IPS-20b (cell line): ENCODE data around the gene FCHO2.

Experiments
- H3K27ac ChIP-seq: one replicate; pipeline ENCODE4 v1.5.1; 2013; ENCODE audit warnings: low read length
- H3K27me3 ChIP-seq: 2 replicates; pipeline ENCODE4 v1.6.1; 2013; ENCODE audit warnings: mild to moderate bottlenecking, low read length, inconsistent platforms; ENCODE audit not compliant: insufficient read depth
- H3K36me3 ChIP-seq: 2 replicates; pipeline ENCODE4 v1.6.1; 2013; ENCODE audit warnings: low read depth, mild to moderate bottlenecking, inconsistent platforms, low read length, moderate library complexity; ENCODE audit not compliant: insufficient read depth
- H3K4me1 ChIP-seq: 2 replicates; pipeline ENCODE4 v1.6.1; 2013; ENCODE audit warnings: mild to moderate bottlenecking, control low read depth, inconsistent platforms, low read length, moderate library complexity; ENCODE audit not compliant: insufficient read depth
- H3K4me3 ChIP-seq: 2 replicates; pipeline ENCODE4 v1.5.1; 2013; ENCODE audit warnings: mild to moderate bottlenecking, low read length, inconsistent platforms
- H3K9ac ChIP-seq: 2 replicates; pipeline ENCODE4 v1.6.1; 2013; ENCODE audit warnings: low read depth, mild to moderate bottlenecking, inconsistent platforms, low read length, moderate library complexity
- H3K9me3 ChIP-seq: 2 replicates; pipeline ENCODE4 v1.6.1; 2013; ENCODE audit warnings: mild to moderate bottlenecking, low read depth, low read length, inconsistent platforms; ENCODE audit not compliant: insufficient read depth

FCHO2 gene

DNA sequence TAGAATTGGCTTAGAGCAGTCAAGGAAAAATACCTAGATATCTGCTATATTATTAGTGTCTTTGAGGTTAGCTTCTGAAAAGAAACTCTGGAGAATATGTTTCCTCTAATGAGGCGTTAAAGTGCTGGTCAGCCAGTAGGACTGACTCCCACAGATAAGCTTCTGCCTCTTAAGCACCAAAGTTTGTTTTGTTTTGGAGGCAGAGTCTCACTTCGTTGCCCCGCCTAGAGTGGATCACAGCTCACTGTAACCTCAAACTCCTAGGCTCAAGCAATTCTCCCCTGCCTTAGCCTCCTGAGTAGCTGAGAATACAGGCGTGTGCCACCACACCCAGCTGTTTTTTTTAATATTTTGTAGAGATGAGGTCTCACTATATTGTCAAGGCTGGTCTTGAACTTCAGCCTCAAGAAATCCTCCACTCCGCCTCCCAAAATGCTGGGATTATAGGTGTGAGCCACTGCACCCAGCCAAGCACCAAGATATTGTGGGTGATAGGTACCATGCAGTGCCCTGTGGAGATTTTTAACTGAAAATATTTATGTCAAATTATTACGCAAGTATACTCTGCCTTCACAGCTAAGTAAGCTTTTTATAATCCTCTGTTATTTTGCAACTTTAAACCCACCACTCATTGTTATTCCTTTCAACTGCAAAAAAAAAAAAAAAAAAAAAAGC lies 139.9 kb downstream of the FCHO2 start:
- Histone ChIP-seq H3K27me3 (no peaks in the 10 kb centered on the region), H3K9me3 (peaks cover 12% of the 10 kb centered on the region; the same call in 1 of the 2 replicates), H3K4me3 (no peak overlapping the region), H3K4me1 (no peaks in the 10 kb centered on the region), H3K27ac (no peak overlapping the region), H3K9ac (no peak overlapping the region), H3K36me3 (no peaks in the 10 kb centered on the region)

GRCh38 chr5:73096239-73096575 lies 140.4 kb downstream of the FCHO2 start:
- Histone ChIP-seq H3K4me1 (no peaks in the 10 kb centered on the region), H3K9ac (no peak overlapping the region), H3K27me3 (no peaks in the 10 kb centered on the region), H3K9me3 (peaks cover 12% of the 10 kb centered on the region; the same call in 1 of the 2 replicates), H3K4me3 (no peak overlapping the region), H3K36me3 (no peaks in the 10 kb centered on the region), H3K27ac (no peak overlapping the region)

DNA sequence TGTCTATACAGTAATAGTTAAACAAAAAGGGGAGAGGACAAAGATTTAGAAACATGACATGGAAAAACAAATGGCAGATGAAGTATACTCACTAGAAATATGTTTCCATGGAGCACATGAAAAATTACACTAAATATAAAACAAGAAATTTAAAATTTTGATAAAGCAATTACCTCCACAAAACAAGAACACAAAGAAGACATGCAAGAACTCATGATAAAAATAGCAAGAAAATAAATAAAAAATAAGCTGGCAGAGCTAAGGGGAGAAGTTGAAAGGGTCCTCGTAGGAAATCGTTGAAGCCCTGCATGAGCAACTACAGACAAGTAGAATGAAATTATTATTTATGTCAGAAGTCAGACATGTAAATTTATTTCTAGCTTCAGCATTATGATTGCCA lies 141.9 kb downstream of the FCHO2 start:
- no peak overlapping the region for H3K4me3 ChIP-seq
- no peaks in the 10 kb centered on the region for H3K4me1 ChIP-seq
- H3K9ac ChIP-seq, result no peak overlapping the region
- H3K9me3 ChIP-seq, result peaks cover 12% of the 10 kb centered on the region; the same call in 1 of the 2 replicates
- no peaks in the 10 kb centered on the region for H3K27me3 ChIP-seq
- no peak overlapping the region for H3K27ac ChIP-seq
- H3K36me3 ChIP-seq, result no peaks in the 10 kb centered on the region

GRCh38 chr5:73100109-73100508 lies 144.3 kb downstream of the FCHO2 start:
- Histone ChIP-seq H3K36me3 (no peaks in the 10 kb centered on the region), H3K4me3 (no peak overlapping the region), H3K27me3 (no peaks in the 10 kb centered on the region), H3K9ac (no peak overlapping the region), H3K9me3 (peaks cover 12% of the 10 kb centered on the region; the same call in 1 of the 2 replicates), H3K27ac (no peak overlapping the region), H3K4me1 (no peaks in the 10 kb centered on the region)

- no peaks in the 10 kb centered on the region; the same call in 1 of the 2 replicates for H3K9me3 ChIP-seq
- H3K27ac ChIP-seq, result no peak overlapping the region
- H3K4me1 ChIP-seq, result no peaks in the 10 kb centered on the region
- no peak overlapping the region for H3K4me3 ChIP-seq
- H3K27me3 ChIP-seq, result no peaks in the 10 kb centered on the region
- H3K36me3 ChIP-seq, result no peaks in the 10 kb centered on the region
- H3K9ac ChIP-seq, result no peak overlapping the region
Measured at GRCh38 chr5:73103870-73104299, 148.0 kb downstream of the FCHO2 start.

- Histone ChIP-seq H3K36me3 (no peaks in the 10 kb centered on the region), H3K4me1 (no peaks in the 10 kb centered on the region), H3K27ac (no peak overlapping the region), H3K4me3 (no peak overlapping the region), H3K27me3 (no peaks in the 10 kb centered on the region), H3K9me3 (no peaks in the 10 kb centered on the region; the same call in 1 of the 2 replicates), H3K9ac (no peak overlapping the region)
Measured at GRCh38 chr5:73104326-73104725, 148.5 kb downstream of the FCHO2 start.

DNA sequence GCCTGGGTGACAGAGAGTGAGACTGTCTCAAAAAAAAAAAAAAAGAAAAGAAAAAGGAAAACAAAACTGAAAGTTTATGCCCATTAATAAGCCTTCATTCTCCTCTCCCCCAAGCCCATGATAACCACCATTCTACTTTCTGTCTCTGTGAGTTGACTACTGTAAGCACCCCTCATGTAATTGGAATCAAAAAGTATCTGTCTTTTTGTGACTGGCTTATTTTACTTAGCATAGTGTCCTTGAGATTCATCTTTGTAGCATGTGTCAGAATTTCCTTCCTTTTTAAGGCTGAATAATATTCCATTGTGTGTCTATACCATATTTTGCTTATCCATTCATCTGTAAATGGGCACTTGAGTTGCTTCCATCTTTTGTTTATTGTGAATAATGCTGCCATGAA lies 150.5 kb downstream of the FCHO2 start:
- Histone ChIP-seq H3K4me3 (no peak overlapping the region), H3K36me3 (no peaks in the 10 kb centered on the region), H3K27ac (no peak overlapping the region), H3K9me3 (no peaks in the 10 kb centered on the region; the same call in 1 of the 2 replicates), H3K4me1 (no peaks in the 10 kb centered on the region), H3K27me3 (no peaks in the 10 kb centered on the region), H3K9ac (no peak overlapping the region)

DNA sequence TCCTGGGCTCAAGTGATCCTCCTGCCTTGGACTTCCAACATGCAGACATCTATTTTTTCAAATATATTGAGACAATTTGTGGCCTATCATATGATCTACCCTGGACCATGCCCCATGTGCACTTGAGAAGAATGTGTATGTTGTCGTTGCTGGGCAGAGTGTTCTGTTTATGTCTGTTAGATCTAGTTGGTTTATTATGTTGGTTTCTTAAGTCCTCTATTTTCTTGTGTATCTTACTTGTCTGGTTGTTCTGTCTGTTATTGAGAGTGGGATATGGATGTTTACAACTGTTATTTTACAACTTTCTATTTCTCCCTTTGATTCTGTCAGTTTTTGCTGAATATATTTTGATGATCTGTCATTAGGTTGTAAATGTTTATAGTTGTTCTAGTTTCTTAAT lies 154.3 kb downstream of the FCHO2 start:
- Histone ChIP-seq H3K4me1 (no peaks in the 10 kb centered on the region), H3K9me3 (no peaks in the 10 kb centered on the region; the same call in 1 of the 2 replicates), H3K27me3 (no peaks in the 10 kb centered on the region), H3K36me3 (no peaks in the 10 kb centered on the region), H3K27ac (no peak overlapping the region), H3K9ac (no peak overlapping the region), H3K4me3 (no peak overlapping the region)

DNA sequence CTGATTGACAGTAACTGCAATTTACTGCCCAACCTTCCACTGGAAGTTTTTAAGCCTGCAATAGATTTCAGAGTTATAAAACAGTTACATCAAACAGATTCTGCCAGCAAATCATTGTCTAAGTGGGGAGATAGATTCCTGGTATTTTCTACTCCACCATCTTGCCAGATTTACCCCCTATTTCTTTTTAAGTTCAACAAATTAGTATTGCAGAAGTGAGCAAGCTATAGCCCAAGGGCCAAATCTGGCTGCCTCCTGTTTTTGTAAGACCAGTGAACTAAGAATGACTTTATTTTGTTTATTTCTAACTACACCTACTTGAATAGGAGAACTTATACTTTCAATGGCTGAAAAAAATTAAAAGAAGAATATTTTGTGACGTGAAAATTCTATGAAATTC lies 155.7 kb downstream of the FCHO2 start:
- no peaks in the 10 kb centered on the region; the same call in 1 of the 2 replicates for H3K9me3 ChIP-seq
- H3K4me3 ChIP-seq, result no peak overlapping the region
- no peaks in the 10 kb centered on the region for H3K4me1 ChIP-seq
- no peaks in the 10 kb centered on the region for H3K36me3 ChIP-seq
- H3K27me3 ChIP-seq, result 0 out of 2 replicates have a peak, but pooled peaks cover 8% of the 10 kb centered on the region
- H3K27ac ChIP-seq, result no peak overlapping the region
- H3K9ac ChIP-seq, result no peak overlapping the region

DNA sequence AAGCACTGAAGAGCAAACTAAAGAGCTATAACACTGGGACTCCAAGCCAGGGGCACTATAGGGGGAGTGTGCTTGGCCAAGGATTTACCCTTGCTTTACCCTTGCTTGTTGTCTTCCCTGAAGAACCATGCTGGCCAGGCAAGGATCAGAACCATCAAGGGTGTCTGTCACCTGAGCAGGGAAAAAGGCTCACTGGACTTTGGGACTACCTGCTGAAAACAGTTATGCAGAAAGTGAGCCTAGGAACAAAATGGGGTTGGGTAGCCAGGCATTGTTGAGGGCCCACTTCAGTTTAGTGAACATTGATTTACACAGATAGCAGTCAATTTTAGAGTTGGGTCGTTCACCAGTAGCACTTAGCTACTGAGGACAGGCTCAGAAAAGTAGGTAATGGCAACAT lies 156.5 kb downstream of the FCHO2 start:
- Histone ChIP-seq H3K4me1 (no peaks in the 10 kb centered on the region), H3K9ac (no peak overlapping the region), H3K27ac (no peak overlapping the region), H3K36me3 (no peaks in the 10 kb centered on the region), H3K4me3 (no peak overlapping the region), H3K27me3 (0 out of 2 replicates have a peak, but pooled peaks cover 8% of the 10 kb centered on the region), H3K9me3 (no peaks in the 10 kb centered on the region; the same call in 1 of the 2 replicates)

GRCh38 chr5:73114044-73114688 lies 158.3 kb downstream of the FCHO2 start:
- Histone ChIP-seq H3K27ac (no peak overlapping the region), H3K4me1 (no peaks in the 10 kb centered on the region), H3K36me3 (no peaks in the 10 kb centered on the region), H3K27me3 (peaks cover 24% of the 10 kb centered on the region), H3K9me3 (no peaks in the 10 kb centered on the region), H3K4me3 (no peak overlapping the region), H3K9ac (no peak overlapping the region)

DNA sequence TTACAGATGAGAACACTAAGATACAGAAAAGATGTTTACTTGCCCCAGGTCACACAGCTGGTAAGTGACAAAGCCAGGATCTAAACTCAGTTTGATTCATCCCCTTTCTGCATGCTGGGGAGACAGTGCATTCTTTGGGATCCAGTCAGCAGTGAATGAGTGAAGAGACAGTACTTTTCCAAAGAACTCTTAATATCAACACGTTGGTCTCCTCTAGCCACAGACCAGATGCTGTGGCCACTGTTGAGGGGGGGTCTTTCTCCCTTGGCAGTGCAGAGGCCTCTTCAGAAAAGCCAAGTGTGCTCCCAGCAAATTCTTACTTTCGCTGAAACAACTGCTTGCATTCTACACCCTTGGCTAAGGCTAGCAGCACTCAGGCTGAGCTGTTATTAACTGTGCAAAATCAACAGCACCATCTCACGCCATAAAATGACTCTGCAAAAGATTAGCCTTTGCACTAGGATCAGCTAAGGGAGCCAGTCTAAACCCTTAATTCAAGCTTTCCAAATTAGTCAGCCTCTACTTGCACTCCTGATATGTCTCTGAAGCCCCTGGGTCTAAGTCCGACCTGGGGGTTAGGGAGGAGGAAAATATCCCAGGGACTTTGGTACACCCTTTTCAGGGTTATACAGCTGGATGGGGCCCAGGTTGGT lies 159.7 kb downstream of the FCHO2 start:
- Histone ChIP-seq H3K27ac (no peak overlapping the region), H3K27me3 (peaks cover 37% of the 10 kb centered on the region), H3K4me1 (no peaks in the 10 kb centered on the region), H3K9me3 (no peaks in the 10 kb centered on the region), H3K4me3 (no peak overlapping the region), H3K36me3 (no peaks in the 10 kb centered on the region), H3K9ac (no peak overlapping the region; the same call in 1 of the 2 replicates)
